GM13977 (cell line): ENCODE data around the gene SCYGR1.

Source experiments
- DNase-seq: peaks from one replicate; pipeline ENCODE4 v3.0.0; 2012; ENCODE audit warnings: low spot score
- in situ Hi-C: fragments of 300-500 bp; cut with MboI; formaldehyde crosslinking; loops from one replicate; pipeline ENCODE4 v1.12.0; 2022; ENCODE audit warnings: low sequenced_read_pairs, low pct_unique_long_range_greater_than_20kb, mixed read lengths, inconsistent platforms; ENCODE audit not compliant: unreplicated experiment
- TF ChIP-seq, protein P1 (sequence below): IDR thresholded peaks from 2 replicates; pipeline ENCODE4 v1.5.1; 2012; ENCODE audit warnings: mild to moderate bottlenecking, control low read depth; ENCODE audit not compliant: insufficient read depth; ENCODE audit errors: extremely low read depth, missing control alignments

Gene SCYGR1

GRCh38 chr2:227347117-227347516 is 40.6 kb downstream of the SCYGR1 start:
- TF ChIP-seq, protein P1, sequence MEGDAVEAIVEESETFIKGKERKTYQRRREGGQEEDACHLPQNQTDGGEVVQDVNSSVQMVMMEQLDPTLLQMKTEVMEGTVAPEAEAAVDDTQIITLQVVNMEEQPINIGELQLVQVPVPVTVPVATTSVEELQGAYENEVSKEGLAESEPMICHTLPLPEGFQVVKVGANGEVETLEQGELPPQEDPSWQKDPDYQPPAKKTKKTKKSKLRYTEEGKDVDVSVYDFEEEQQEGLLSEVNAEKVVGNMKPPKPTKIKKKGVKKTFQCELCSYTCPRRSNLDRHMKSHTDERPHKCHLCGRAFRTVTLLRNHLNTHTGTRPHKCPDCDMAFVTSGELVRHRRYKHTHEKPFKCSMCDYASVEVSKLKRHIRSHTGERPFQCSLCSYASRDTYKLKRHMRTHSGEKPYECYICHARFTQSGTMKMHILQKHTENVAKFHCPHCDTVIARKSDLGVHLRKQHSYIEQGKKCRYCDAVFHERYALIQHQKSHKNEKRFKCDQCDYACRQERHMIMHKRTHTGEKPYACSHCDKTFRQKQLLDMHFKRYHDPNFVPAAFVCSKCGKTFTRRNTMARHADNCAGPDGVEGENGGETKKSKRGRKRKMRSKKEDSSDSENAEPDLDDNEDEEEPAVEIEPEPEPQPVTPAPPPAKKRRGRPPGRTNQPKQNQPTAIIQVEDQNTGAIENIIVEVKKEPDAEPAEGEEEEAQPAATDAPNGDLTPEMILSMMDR: no peak
- in situ Hi-C loops: no loop called here
- DNase-seq: no peak

- in situ Hi-C loops: no loop called here
- TF ChIP-seq, protein P1: no peak
Observed at GRCh38 chr2:227344231-227344630, 43.5 kb downstream of the SCYGR1 start.

DNA sequence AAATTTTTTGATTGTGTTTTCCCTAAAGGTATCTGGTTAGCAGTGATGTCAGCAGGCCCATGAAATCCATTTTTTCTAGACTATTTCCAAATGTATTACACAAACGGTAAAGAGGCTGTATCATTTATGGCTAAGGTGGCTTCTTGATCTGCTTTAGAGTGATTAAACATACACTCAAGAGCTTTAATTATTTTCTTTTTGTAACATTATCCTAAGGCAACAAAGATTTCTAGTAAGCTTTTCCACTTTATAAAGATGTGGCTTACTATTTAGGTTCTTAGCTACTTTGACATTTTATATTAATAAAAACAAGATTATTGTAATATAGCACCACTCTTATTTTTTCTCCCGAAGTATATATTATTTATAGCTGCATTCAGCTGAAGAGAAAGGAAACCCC is 46.2 kb downstream of the SCYGR1 start:
- in situ Hi-C loops: no loop called here
- DNase-seq: no peak
- TF ChIP-seq, protein P1: no peak

More at GRCh38 chr2:227344231-227344630, 43.5 kb downstream of the SCYGR1 start:
- DNase-seq: no peak

DNA sequence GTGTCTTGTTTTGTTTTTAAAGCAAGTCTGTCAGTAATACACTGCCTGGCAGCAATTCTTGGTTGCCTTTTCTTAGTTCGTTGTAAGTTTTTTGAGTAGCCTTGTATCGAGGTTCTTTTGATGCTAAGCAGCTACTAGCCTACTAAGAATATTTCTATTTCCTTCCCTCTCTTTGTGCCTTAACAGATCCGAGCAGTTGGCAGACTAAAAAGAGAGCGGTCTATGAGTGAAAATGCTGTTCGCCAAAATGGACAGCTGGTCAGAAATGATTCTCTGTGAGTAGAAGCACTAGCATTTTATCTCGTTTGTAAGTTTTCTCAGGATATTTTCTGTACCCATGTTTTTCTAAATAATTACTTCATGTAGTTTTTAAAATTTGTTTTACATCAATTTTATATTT is 47.6 kb downstream of the SCYGR1 start:
- no peak for DNase-seq
- in situ Hi-C loops: no loop called here
- TF ChIP-seq, protein P1: no peak

GRCh38 chr2:227339098-227339599 is 48.6 kb downstream of the SCYGR1 start:
- TF ChIP-seq, protein P1: no peak
- no peak for DNase-seq
- in situ Hi-C loops: no loop called here
